Measurements from ENCODE around the gene LRIT2.

The LRIT2 gene

DNA sequence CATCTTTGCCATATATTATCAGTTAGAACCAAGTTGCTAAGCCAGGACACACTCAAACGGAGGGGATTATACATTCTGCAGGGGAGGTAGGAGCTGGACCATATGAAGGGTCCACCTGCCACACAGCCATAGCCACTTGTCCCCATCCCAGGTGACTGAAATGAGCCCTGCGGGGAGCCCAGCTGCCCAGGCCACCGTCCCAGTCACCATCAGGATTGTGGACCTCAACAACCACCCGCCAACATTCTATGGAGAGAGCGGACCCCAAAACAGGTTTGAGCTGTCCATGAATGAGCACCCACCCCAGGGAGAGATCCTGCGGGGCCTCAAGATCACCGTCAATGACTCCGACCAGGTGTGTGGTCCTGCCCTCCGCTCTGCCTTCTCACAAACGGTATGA lies 17.3 kb downstream of the LRIT2 start:
- no peak for DNase-seq (ENCODE audit: extremely low read depth in 1 of 2, low read depth in 1 of 2)

DNA sequence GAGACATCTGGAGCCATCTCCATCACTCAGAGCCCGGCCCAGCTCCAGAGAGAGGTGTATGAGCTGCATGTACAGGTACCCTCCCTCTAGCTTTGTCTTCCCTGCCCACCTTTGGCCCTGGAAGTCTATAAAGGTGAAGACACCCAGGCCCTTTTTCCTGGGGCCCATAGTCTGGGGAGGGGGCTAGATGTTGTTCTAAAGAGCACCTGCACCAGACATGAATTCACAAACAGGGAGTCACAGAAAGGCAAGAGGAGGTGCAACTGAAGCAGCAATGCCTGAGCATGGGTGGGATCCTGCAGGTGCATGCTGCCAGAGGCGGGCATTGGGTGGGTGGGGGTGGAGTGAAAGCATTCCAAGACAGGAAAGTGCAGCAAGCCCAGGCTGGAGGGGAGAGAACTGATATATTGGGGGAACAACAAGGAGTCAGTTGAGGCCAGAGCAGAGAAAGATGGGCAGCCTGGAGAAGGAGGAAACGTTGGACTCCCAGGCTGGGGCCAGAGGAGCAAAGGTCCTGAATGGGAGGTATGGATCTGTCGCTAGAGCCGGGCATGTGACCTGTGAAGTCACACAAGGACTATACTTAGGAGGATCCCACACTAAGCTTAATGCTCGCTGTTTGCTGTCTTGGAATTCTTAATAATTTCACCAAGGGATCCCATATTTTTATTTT lies 19.4 kb downstream of the LRIT2 start:
- DNase-seq (ENCODE audit: extremely low read depth in 1 of 2, low read depth in 1 of 2), result no peak

DNA sequence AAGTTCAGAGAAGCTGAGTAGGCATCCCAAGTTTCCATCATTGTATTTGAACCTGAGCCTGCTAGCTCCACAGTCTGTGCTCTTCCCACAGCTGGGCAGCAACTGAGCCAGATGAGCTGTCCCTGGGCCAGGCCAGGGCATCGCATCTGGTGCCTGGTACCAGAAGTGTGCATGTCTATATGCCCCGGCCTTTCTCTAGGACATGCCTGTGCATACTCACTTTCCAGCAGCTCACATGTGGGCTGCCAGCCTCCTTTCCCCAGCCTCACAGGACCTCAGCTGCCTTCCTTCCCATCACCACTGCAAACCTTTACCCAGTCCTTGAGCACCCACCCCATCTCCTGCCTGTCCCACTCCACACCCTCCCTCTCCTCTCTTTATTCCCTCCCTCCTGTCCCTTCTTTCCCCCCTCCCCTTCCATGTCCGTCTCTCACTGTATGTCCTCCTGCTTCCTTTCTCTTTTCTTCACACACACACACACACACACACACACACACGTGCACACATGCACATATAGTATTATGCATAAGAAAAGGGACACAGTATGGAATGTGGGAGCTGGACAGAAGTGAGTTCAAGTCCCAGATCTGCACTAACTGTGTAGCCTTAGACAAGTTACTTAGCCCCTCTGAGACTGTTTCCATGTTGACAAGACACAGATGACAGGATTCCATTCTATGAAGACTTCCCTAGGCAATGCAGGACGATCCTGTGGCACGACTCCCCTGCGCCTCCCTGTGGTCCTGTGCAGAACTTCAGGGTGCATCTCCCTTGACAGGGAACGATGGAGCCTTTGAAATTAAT lies 20.1 kb downstream of the LRIT2 start:
- peak; percentile 26 to 39 for DNase-seq (ENCODE audit: extremely low read depth in 1 of 2, low read depth in 1 of 2)

DNA sequence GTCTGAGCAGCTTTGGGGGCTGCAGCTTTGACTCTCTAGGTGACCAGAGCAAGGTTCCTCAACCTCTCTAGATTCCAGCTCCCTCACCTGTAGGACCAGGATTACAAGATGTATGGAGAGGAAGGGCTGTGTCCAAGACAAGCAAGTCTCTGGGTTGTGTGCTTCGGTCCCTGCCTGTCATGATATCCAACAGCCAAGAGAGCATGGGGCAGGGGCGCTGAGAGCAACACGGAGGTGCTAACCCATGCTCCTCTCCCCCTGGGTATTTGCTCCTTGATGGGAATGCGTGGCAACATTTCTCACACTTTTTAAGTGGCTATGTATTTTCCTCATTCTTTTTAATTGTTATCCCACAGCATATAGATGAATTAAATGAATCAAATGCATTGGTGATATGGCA lies 20.7 kb downstream of the LRIT2 start:
- no peak for DNase-seq (ENCODE audit: extremely low read depth in 1 of 2, low read depth in 1 of 2)

DNA sequence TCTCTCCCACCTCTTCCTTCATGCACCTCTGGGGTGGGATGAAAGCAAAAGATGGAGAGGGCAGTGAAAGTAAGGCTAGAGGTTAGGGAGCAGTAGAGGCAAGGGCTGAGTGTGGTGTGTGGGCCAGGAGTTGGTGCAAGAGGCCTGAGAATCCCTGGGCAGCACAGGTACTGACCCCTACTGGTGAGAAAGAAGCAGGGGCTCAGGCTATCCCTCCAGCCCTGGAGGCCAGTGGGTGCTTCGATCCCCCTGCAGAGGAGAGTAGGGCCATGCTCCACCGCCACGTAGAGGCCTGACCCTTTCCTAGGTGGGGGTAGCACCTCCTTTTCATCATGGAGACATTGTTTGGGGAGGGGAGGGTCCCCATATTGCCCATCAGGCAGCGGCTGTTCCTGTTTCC lies 21.2 kb downstream of the LRIT2 start:
- no peak for DNase-seq (ENCODE audit: extremely low read depth in 1 of 2, low read depth in 1 of 2)

DNA sequence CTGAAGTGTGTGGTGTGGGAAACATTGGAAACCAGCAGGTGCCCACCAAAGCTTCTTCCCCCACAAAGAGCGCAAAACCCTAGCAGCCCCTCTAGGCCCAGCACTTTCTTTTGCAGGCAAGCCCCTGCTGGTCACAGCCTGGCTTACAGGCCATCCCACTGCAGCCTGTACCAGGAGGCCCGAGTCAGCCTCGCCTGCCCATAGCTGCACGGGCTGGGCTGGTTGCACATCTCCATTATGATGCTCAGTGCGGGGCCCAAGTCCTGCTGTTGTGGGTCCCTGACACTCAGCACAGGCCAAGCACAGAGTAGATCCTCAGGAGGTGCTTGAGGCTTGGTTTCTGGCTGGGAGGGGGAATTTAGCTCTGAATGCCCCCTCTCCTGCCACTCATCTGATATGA lies 23.0 kb downstream of the LRIT2 start:
- no peak for DNase-seq (ENCODE audit: extremely low read depth in 1 of 2, low read depth in 1 of 2)

DNA sequence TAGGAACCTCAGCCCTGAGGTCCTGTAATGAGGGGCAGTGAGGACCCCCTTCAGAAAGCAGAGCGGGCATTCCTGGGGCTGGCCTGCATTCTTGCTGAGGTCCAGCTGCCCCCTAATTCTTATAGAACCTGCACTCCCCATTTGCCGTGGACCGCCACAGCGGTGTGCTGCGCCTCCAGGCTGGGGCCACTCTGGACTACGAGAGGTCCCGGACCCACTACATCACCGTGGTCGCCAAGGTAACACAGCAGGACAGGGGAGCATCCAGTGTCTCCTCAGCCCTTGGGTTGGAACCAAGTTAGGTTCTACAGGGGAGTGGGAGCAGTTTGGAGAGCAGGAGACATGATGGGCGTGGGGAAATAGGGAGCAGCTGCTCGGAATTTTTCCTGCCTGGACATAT lies 23.7 kb downstream of the LRIT2 start:
- no peak for DNase-seq (ENCODE audit: extremely low read depth in 1 of 2, low read depth in 1 of 2)

DNA sequence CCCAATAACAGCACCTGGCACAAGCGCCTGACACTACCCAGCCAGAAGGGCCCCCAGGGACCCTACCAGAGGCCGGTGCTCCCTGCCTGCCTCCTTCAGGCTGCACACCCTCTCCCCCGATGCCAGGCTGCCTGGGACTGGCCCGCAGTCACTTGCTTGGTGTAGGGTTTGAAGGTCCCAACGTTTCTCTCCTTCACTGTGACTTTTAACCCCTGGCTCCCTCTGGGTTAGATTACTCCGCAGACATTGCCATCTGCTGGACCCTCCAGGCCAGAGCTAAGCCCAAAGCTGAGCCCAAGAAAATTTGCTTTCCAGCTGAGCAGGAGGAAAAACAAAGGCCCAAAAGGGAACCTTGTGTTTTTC lies 24.1 kb downstream of the LRIT2 start:
- DNase-seq (ENCODE audit: extremely low read depth in 1 of 2, low read depth in 1 of 2), result no peak

DNA sequence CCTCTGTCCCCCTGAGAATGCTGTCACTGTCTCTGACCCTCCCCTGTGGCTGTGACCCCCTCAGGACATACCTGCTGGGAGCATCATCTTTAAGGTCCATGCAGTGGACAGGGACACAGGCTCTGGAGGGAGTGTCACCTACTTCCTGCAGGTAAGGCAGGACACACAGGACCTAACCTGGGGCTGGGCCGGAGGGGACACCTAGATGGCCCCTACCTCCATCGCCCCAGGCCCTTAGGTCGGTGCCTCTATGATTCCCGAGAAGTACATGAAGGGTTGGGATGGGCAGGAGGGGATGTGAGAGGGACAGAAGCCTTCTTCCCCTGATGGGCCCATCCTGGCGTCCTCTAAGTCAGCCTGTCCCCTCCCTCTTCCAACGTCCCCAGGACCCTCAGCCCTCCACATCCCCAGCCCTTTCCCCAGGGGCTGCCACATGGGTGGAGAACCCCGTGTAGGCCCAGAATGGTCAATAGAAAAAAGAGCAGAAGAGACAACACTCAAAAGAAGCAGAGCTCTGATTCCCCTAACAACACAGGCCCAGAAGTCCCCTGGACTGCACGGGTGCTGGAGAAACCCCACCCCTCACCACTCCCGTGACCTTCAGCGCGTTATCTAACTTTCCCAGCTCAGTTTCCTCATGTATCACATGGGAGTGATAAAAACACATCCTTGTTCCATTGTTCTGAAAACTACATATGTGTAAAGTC lies 24.7 kb downstream of the LRIT2 start:
- no peak for DNase-seq (ENCODE audit: extremely low read depth in 1 of 2, low read depth in 1 of 2)

DNA sequence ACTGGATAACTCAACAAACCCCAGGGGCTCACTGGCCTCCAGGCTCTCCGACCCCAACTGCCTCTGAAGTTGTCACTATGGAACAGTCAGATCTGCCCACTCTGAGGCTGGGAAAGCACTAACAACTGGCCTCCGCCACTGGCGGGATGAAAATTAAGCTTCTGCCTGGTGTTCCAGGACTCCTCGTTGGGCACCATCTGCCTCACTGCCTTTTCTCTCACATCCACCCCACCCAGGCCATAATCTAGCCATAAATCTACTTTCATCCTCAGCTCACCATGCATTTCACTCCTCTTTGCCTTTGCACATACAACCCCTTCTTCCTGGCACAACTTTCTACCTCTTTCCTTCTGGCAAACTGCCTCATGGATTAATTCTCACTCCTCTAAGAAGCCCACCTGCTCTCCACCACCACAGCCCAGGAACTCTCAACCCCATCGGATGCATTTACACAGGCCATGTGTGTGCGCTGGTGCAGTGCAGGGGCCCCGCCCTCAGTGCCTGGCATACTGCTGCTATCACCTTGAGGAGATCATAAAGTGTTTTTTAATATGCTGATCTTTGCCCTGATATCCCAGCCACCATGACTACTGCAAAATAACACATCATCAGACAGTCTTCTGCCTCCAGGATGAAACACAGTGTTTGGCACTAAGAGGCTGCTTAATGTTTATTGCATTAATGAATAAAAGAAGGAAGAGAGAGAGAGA lies 27.0 kb downstream of the LRIT2 start:
- DNase-seq (ENCODE audit: extremely low read depth in 1 of 2, low read depth in 1 of 2), result no peak

DNA sequence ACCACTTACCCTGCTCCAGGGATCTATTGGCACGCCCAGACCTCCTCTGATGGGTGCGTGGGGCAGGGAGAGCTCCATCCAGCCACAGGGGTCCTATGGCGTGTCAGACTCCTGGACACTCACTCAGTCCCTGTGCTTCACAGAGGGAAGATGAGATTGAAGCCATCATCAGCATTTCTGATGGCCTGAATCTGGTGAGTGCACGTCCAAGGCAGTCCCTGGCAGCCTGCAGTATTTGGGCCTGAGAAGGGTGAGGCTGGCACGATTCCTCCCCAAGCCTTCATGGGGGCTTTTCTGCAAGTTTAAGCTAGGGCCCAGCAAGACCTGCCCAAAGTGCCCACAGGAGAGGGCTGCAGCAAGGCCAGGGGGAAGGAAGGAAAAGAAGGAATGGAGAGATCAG lies 27.7 kb downstream of the LRIT2 start:
- DNase-seq (ENCODE audit: extremely low read depth in 1 of 2, low read depth in 1 of 2), result no peak

DNA sequence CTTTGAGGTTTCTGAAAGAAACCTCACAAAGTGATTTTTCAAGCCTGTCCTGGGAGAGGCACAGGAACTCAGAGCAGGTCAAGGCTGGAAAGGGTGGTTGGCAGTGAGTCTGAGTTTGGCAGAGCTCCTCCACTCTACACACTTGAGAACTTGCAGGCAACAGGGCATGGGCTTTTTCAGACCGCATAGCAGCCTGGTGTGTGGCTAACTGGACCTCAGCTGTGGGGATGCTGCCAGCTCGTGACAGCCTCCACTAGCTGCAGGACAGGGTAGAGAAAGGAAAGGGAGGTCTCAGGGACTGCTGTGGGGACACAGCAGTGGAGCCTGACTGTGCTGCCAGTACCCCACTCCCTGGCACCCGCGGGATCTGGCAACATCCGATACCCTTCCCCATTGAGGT lies 28.4 kb downstream of the LRIT2 start:
- no peak for DNase-seq (ENCODE audit: extremely low read depth in 1 of 2, low read depth in 1 of 2)

DNA sequence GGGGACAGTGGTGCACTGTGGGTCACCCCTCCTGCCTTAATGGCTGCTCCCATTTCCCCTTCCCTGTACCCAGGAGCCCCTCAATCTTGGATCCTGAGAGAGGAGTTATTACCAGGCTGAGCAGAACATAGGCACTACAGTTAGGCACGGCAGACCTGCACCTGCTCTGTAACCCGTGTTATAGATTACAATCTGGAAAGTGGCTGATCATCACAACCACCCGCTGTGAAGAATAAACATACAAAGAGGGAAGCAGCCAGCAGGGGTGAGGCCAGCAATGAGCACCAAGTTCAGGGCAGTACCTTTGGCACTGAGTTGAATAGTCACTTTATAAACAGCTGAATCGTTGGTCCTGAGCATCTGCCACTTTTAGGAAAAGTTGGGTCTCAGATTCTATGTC lies 29.3 kb downstream of the LRIT2 start:
- no peak for DNase-seq (ENCODE audit: extremely low read depth in 1 of 2, low read depth in 1 of 2)

DNA sequence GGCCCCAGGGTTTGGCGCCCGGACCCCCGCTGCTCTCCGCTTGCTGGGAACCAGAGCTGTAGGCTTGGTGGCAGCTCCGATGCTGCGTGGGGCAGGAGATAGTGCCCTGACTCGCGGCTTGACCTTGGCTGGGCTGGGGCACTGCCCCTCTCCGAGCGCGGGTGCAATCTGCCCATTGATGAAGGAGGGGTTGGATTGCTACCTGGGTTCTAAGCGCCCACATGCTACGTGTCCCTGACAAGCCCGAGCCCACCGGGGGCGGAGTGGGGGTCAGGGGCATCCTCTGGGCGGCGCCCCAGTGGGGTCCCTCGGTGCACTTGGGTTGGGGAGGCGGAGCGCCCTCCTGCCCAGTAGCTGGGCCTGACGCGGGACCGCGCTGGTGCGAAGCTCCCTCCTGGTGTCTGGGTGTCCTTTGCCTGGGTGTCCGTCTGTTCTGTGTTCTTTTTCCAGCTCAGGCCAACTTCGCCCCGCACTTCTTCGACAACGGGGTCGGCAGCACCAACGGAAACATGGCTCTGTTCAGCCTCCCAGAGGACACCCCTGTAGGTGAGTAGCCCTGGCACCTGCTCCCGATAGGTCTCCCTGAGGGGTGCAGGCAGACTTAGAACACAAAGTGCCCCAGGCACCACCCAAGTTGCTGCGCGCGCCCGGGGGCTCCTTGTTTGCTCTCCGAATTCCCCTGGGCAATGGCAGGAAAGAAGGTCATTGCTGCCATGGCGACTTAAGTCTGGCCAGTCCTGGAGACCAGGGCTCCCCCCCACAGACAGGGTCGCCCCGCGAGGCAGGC lies 30.1 kb downstream of the LRIT2 start:
- no peak for DNase-seq (ENCODE audit: extremely low read depth in 1 of 2, low read depth in 1 of 2)

DNA sequence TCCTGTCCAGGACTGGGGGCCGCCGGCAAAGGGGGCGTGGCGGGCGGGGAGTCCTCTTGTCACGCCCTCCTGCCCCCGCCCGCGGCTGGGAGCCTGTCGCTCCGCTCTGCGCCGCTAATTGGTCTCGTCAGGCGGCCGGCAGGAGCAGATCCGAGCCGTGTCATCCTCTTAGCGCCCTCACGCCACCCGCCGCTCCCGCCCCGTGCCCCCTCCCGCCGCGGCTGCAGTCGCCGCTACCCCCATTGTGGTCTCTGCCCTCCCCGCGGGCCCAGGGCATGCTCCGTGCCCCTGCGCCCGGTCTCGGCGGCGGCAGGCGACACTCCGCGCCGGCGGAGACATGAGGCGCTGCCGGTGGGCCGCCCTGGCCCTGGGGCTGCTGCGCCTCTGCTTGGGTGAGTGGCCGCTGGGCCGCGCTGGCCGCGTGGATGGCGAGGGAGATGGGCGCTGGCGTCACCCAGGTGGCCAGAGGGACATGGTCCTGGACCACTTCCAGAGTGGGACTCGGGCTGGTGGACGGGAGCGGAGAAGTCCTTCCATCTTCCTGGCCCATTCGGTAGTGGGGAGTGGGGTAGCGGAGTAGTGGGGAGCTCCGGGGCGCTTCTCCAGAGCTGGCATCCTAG lies 30.8 kb downstream of the LRIT2 start, which contains the start of gene CDHR1:
Gene CDHR1 (plus strand): TSS at position 114 of the 620 bp plus-strand sequence. CDS start 224 bp downstream, at position 338.
- DNase-seq (ENCODE audit: extremely low read depth in 1 of 2, low read depth in 1 of 2), result peak; percentile 26

DNA sequence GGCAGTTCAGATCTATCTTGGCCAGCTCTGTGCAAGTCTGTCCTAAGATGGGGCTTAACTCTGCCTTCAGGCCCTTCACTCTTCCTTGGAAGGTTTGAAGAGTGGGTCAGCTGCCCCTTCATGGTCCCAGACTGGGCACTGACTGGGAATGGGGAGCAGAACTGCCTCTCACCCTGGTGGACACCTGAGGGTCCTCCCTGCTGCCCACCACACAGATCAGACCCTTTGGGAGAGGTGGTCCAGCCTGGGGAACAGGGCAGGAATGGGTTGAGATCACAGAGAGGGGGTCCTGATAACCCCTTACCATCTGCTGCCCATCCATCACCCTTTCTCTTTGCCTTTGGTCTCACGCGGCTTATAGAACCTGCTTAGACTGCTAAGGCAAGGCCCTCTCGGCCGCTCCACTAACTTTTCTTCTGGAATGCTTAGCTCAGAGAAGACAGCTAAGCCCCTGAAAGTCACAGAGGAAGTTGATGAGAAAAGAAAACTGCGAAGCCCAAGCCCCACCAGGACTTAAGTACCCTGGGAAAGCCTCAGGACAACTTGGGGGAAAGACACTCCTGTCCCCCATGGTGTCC lies 31.4 kb downstream of the LRIT2 start:
- DNase-seq (ENCODE audit: extremely low read depth in 1 of 2, low read depth in 1 of 2), result no peak

DNA sequence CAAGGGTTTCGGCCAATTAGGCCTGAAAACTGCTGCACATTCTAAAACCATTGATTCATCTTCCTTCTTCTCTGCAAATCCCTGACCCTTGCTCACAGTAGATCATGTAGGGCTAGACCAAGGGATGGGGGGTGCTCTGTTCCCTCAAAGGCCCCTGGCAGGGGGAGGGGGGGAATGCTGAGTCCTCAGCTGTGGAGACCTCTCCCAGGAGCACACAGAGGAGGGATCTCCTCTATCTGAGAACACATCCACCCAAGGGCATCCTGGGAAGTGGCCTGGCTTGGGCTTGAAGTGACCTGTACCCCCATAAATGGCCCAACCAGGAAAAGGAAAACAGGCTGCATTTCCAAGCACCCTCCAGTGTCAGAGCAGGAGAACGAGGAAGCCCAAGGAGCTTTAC lies 32.0 kb downstream of the LRIT2 start:
- DNase-seq (ENCODE audit: extremely low read depth in 1 of 2, low read depth in 1 of 2), result no peak

DNA sequence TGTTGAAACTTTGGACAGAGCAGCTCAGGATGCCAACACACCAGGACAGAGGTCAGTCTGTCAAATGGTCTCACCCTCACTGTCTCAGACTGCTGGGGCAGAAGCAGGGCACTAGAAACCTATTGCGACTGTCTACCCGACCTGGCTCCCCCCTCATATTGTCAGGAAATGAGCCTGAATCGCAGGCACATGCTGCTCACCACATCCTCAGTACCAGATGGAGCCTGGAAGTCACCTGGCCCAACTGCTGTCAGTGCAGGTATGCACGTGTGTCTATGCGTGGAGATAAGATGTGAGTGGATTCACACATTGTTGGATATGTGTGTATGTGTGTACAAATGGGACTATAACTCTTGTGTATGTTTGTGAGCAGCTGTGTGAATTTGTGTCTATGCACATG lies 34.2 kb downstream of the LRIT2 start:
- no peak for DNase-seq (ENCODE audit: extremely low read depth in 1 of 2, low read depth in 1 of 2)

DNA sequence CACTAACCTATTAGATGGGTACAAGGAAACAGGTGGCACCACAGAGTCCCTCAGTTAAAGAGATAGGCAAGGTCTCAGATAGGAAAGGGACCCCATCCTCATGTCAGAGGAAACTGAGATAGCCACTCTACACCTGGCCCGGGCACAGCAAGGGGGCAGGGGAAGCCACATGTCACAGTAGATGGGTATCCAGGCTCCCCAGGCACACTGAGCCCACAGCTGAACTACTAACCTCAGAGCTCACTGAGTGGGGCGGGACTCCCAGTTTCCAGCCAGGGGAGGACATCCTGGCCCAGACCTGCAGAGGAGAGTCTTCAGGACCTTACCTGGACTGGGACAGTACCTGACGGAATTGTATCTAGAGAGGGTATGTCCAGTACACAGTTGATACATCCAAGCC lies 34.7 kb downstream of the LRIT2 start:
- DNase-seq (ENCODE audit: extremely low read depth in 1 of 2, low read depth in 1 of 2), result no peak

DNA sequence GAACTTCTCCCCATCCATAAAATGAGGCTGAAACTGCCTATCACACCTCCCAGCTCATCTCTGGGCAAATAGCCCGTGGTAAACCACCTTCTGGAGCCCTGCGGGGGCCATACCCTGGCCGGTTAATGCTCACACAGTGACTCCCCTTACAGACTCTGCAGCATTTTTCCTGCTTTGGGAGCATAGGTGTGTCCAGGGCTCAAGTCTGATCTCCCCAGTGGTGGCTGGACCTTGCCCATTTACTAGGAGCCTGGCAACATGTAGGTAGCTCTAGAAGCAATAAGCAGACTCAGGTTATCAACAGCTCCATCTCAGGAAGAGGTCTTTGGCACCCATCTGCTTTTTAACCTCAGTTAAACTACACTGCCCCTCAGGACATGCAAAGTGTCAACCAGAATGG lies 36.5 kb downstream of the LRIT2 start:
- DNase-seq (ENCODE audit: extremely low read depth in 1 of 2, low read depth in 1 of 2), result no peak

All from stimulated activated CD8-positive, alpha-beta memory T cell treated with anti-CD3 and anti-CD28 coated beads, Interleukin-7, amount 100 ng/mL, for 48 hours (primary cell).